GM13976 (cell line): ENCODE data around the gene GALK2.
"Not testable (repeated sequence)": the region's sequence is repeated elsewhere in the genome, so short reads cannot be mapped to it uniquely, and the experiment has no call there.

Experiments
- DNase-seq: peaks from one replicate; pipeline ENCODE4 v3.0.0; 2012; ENCODE audit warnings: low spot score
- CTCF ChIP-seq: IDR thresholded peaks from 2 replicates; pipeline ENCODE4 v1.5.1; 2012; ENCODE audit warnings: borderline replicate concordance, mild to moderate bottlenecking; ENCODE audit not compliant: insufficient read depth; ENCODE audit errors: extremely low read depth, missing control alignments, control extremely low read depth
- in situ Hi-C: fragments of 300-500 bp; cut with MboI; formaldehyde crosslinking; loops from one replicate; pipeline ENCODE4 v1.12.0; 2022; ENCODE audit warnings: low sequenced_read_pairs, mixed read lengths, inconsistent platforms; ENCODE audit not compliant: unreplicated experiment

Gene GALK2

GRCh38 chr15:49247556-49248110, 77.6 kb downstream of the GALK2 start:
- in situ Hi-C loops: loop anchor here (25.0 kb wide), 1 partner anchor 765 kb away; no protein-coding TSS in a partner anchor
- no peak for DNase-seq
- no peak for TF ChIP-seq CTCF

- no peak for DNase-seq
- no peak for TF ChIP-seq CTCF
- in situ Hi-C loops: loop anchor here (25.0 kb wide), 1 partner anchor 764 kb away; no protein-coding TSS in a partner anchor
Observed at GRCh38 chr15:49248291-49248690, 78.2 kb downstream of the GALK2 start.

GRCh38 chr15:49255966-49256759, 86.1 kb downstream of the GALK2 start:
- no peak for TF ChIP-seq CTCF
- DNase-seq: no peak
- in situ Hi-C loops: no loop called here

GRCh38 chr15:49265117-49265516, 95.1 kb downstream of the GALK2 start:
- DNase-seq, in situ Hi-C loops: not testable (repeated sequence)

- in situ Hi-C loops: no loop called here
- no peak for DNase-seq
- no peak for TF ChIP-seq CTCF
Observed at GRCh38 chr15:49265911-49266310, 95.9 kb downstream of the GALK2 start.

GRCh38 chr15:49270541-49271421, 100.7 kb downstream of the GALK2 start:
- in situ Hi-C loops: no loop called here
- DNase-seq: no peak
- TF ChIP-seq CTCF: no peak

GRCh38 chr15:49273734-49274318, 103.8 kb downstream of the GALK2 start:
- no peak for DNase-seq
- no peak for TF ChIP-seq CTCF
- in situ Hi-C loops: no loop called here
